DMS53 (cell line): ENCODE measurements around the gene SHQ1.
"Not testable (repeated sequence)": the region's sequence is repeated elsewhere in the genome, so short reads cannot be mapped to it uniquely, and the experiment has no call there.

Experiments
- DNase-seq: peaks from one replicate; lab custom pipeline; 2025; lab: John Stamatoyannopoulos, UW

The SHQ1 gene

DNA sequence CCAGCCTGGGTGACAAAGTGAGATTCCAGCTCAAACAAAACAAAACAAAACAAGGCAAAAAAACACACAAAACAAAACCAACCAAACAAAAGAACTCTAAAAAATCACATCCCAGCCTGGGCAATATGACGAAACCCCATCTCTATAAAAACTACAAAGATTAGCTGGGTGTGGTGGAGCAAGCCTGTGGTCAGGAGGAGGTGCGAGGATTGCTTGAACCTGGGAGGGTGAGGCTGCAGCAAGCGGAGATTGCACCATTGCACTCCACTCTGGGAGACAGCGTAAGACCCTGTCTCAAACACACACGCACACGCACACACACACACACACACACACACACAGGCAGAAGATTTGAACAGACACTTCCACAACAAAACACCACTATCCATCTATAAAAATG lies 99.6 kb downstream of the SHQ1 start:
- DNase-seq: no peak

DNA sequence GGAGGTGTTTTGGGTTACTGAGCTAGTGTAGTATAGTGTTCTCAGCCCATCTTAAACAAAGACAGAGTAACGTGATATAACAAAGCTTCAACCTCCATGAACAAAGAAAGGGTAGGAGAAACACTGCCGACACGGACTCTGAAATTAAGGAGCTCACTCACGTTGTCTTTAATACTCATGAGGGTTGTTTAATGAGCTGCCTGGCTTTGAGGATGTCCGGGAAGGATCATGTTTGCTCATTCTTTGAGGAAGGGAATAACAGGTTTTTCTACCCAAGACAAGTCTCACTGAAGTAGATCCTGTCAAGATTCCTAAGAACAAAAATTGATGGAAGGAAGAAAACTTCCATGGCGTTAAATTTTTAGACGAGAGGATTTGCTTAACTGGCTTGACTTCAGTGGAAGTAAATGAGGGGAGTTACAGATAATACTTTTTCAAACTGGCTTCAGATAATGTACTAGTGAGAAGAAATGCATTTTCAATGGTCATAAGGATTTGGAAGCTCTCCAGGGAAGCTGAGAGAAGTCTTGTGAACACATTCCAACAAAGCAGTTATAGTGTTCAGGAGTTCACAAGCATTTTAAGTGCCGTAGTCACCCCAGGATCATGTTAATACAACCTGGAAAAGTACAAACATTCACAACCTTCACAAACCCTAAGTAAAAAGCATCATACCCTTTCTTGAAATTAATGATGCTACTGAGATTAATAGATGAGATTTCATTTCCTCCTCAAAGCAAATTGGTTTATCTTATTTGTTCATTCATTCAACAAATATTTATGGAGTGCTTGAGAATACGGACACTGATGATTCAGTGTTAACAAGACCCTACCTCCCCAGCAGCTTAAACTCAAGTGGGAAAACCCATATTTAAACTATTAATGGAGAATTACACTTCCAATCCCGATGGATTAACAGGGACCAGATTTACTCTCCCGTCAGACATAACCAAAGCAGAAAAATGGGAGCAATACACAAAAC lies 101.5 kb downstream of the SHQ1 start:
- DNase-seq: peak; percentile 5

DNA sequence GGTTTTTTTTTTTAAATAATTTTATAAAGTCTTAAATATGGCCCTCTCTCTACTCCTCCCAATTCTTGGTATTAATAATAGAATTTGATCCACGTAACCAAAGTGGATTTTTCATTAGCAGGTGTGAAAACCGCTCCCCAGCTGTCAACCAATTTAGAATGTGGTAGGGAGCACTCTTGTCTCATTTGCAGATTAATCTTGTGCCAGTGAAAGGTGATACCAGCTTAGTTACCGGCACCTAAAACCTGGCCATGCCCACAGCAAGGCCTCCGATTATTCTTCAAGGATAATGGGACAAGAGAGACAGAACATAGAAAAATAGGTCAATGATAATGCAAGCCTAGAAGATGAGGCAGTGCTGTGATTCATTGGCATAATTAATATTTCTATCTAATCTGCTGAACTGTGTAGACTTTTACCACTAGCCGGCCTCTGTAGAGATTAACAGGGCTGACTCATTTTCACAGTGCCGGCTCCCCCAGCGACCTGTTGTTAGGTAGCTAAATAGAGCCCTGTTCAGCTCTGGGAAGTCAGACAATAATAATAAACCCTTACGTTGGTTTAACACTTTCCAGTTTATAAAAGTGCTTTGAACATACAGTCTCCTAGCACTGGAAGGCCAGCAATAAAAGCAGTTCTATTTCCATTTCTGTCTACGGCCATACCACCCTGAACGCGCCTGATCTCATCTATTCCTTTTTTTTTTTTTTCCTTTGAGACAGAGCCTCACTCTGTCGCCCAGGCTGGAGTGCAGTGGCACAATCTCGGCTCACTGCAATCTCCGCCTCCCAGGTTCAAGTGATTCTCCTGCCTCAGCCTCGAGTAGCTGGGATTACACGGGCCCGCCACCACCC lies 102.9 kb downstream of the SHQ1 start:
- no peak for DNase-seq

DNA sequence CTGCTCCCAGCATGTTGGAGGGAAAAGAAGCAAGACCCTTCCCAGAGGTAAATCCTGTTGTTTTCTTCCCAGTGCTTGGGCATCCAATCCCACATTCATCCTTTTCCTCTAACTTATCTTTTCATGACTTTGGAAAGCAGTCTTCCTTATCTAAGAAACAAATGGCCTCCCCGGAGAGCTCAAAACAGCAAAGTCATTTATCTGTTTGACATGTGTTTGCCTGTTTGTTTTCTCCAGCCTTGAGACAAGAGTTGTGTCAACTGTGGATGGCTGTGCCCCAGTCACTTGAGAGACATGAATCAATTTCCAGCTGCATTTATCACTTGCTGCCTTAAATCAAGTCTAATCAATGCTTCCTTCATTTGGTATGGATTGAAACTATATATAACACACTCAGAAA lies 103.9 kb downstream of the SHQ1 start:
- peak; percentile 0 for DNase-seq

DNA sequence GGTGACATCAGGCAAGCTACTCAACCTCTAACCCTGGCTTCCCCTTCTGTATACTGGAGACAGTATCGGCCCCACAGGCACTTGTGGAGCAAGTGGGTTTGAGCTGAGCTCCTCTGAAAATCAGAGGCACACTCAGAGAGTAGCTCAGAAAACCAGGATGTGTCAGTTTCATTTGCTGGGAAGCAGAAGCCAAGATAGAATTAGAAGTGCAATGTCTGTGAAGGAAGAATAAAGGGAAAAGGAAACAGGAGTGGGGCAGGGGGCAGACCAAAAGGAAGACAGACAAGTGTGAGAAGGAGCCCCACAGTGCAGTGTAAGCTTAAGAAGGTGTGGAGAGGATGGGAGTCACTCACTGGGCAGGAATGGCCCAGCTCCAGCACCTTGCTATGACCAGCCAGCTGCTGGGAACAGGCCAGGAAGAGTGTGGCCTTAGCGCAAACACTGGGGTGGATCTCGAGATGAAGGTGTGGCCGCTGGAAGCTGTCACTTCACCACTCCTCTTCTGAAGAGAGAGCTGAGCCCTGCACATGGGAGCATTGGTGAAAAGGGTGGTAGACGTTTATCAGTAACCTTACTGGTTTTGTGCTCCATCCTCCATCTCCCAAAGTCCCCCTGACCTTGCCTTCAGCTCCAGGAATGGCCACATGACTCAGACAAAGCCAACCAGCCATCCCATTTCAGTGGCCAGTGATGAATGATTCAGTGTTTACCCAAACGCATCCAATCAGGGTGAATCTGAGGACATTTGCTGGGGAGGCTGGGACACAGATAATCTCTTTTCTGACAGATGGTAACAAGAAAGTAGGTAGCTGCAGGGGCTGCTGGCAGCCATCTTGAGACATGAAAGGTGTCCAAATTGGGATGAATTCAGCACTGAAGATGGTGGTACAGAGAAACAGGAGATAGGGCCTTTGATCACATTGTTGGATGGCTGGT lies 108.4 kb downstream of the SHQ1 start:
- DNase-seq: peak; percentile 3

GRCh38 chr3:72738752-72739530 lies 109.3 kb downstream of the SHQ1 start:
- DNase-seq: peak; percentile 60

GRCh38 chr3:72735072-72735471 lies 113.2 kb downstream of the SHQ1 start:
- DNase-seq: not testable (repeated sequence)

DNA sequence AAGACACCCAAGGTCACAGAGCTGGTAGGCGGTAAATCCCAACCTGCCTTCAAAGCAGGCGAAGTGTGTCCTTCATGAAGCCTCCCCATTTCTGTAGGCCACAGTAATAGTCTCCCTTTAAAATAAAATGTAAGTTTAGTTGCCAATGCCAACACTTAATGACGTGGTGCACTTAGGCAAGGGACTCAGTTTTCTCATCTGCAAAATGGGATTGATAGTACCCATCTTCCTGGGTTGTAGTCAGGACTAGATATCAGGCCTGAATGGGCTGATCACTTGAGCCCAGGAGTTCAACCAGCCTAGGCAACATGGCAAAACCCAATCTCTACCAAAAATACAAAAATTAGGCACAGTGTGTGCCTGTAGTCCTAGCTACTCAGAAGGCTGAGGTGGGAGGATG lies 114.6 kb downstream of the SHQ1 start:
- no peak for DNase-seq

DNA sequence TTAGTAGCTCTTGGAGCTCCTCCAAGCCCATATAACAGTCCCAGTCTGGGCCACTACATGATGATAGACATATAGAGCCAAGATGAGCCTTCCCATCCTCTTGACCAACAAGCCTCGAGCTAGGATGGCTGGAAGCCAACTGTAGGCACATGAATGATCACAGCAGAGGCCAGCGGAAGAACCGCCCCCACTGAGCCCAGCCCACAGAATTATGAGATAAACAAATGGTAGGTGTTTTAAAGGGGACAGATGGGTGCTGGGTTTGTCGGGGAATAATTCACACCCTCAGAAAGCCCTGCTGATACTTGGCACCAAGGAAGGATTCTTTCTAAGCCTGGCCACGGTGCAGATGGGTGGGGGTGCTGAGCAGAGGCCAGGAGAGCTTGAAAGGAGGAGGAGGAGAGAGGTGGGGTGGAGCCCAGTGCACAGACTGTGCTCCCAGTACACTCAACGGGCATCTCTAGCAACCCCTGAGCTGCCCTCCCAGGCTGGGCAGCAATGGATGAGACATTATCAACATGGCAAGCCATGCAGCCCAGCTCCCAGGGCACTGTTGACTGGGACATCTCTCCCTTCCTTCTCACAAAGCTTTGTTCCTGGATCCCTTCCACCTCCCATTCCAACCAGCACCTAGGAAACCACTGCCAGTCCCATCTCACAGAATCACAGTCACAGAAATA lies 115.4 kb downstream of the SHQ1 start:
- not testable (repeated sequence) for DNase-seq

DNA sequence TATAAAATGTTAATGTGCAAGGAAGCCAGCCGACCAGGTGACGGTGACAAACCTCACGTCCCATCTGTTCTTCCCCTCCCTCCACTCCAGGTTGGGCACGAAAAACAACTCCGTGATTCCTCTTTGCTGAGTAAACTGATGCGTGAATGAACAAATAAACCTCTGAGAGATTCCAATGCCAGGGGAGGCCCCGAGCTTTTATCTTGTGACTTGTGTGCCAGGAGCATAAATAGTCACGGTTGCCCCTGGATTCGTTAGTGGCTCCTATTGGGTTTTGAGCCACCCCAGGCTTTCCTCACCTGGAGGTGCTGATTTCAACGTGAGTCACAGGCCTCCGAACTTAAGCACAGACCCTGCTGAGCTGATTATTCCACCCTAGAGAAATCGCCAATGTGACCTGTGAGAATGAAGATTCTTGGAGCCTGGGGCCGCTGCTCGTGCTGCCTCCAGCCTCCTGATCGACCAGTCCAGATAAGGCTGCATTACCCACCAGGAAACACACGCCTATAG lies 119.2 kb downstream of the SHQ1 start:
- DNase-seq: peak; percentile 65

DNA sequence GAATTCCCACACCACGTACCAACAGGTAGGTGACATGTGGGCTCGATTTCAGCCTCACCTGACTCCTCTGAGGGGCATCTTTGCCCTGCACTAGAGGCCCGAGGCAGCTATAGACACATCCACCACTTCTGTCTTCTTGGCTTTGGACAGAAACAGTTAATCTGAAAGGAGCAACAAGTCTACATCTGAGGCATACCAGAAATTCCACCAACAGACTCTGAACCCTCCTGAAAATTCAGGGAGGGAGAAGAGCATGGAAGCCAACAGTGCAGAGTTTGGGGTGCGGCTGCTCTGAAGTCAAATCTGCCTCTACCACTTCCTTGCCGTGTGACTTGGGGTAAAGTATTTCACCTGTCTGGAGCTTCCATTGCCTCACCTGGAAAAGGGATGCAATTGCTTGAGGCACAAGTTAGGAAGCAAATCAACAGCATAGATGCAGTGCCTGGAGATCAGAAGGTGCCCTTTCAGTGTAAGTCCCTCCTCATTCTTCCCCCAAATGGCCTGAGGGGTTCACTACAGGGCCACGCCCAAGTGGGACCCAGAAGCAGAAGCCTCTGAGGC lies 119.8 kb downstream of the SHQ1 start:
- DNase-seq: no peak

DNA sequence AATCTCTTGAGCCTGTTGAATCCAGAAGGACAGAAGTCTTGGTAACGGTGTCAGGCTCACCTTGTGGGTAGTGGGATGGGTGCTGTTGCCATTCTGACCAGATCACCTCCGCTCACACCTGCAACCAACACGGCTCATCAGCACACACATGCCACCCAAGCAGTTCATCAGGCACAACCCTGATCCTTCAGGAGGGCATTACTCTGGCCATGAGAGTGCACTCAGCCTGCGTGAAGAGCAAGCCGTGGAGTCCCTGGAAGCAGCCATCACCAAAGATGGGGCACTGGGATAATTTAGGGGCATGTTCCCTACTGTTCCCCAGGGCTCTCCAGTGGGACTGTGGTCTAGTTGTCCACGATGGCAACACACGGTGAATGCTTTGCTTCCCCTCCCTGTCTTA lies 120.5 kb downstream of the SHQ1 start:
- no peak for DNase-seq

DNA sequence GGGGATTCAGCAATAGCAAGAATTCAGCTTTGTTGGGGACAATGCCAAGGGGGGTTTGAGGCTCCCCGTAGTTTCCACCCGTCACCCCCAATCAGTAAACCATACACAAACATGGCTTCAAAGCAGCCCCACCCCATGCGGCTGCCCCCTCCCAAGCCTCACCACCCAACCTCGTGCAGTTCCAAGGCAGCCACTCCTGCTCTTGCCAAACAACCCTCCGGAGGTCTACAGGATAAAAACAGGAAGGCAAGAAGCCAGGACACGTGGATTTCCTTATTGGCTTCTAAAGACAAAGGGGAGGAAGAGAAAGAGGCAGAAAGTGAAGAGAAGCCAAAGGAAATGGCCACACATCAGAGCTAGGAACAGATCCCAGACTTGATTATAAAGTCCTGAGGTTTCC lies 121.1 kb downstream of the SHQ1 start:
- no peak for DNase-seq

DNA sequence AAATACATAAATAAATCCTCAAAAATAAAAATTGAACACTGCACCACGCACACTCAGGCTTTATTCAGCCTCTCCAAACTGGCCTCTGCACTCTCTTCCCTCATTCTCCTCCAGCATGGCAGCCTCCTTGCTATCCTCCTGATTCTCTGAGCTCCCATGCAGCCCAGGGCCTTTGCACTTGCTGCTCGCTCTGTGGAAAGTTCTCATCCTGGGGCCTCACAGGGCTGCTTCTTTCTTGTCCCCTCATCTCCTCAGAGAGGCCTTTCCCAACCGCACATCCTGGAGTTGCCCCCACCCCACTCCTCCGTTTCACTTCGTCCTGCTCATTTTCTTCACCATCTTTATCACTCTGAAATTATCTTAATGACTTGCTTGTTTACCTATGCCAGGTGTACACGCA lies 123.0 kb downstream of the SHQ1 start:
- no peak for DNase-seq

DNA sequence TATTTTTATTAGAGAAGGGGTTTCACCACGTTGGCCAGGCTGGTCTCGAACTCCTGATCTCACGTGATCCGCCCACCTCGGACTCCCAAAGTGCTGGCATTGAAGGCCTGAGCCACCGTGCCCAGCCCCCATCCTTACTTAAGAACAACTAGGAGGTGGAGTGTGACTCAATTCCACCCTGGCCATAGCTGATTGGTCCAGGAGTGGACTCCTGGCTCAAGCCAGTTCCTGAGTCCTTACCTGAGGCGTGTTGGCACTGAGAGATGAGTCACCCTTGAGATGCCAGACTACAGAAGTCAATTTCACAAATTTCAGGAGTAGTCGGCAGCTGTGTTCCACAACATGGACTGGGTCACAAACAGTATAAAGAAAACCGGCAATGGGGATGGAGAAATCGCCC lies 124.2 kb downstream of the SHQ1 start:
- peak; percentile 28 for DNase-seq

DNA sequence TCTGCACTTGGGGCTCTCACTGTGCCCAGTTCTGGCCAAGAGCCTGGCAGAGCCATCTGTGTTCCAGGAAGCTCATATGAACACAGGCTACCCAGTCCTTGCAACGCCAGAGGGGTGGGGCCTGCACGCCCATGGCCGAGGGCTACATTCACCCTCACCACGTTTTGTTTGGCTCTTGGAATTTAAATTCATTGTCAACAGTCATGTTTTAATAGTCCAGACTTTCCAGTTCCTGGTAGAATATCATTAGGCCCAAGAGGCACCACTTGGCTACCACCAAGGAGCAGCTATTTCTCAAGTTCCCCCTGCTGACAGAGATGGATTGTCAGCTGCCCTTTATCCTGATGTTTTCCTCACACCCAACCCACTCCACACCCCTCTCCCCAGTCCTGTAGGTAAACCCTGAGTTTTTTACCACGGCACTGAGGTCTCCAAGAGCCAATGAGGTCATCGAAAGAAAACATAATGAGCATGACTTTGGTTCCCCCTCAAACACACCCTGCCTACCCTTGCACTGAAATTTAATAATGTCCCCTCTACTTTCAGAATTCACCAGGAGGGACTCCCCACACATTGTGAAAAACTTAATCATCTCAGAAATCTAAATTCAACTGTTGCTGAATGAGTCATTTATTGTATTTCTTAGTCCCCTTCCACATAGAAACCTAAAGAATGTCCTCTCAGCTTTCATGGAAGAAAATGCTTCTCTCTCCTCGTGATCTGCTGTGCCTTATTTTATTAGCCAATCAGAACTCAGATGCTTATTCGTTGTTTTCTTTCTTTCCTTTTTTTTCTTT lies 125.1 kb downstream of the SHQ1 start:
- DNase-seq: no peak

GRCh38 chr3:72721683-72722381 lies 126.4 kb downstream of the SHQ1 start:
- DNase-seq: no peak

DNA sequence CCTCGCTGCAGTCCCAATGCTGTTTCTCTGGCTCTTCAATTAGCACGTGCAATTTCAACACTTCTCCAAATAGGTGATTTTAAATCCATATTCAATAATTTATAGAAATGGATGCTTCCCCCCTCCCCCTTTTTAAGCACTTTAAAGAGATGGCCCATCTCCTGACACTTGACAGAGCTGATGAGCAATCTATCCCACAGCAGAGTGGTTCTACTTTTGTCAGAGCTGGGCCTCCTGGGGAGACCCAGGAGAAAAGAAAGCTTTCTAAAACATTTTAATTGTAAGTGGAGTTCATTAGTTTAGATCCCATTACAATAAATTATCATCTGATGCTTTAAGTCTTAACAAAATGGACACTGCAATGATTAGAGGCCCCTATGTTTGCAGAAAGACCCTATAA lies 127.7 kb downstream of the SHQ1 start:
- DNase-seq: no peak
